ENCODE data around the gene DTNA. TPM values are rescaled to one million over a fixed set of nuclear protein-coding genes. Genes with fewer than 3 reads are reported as not detected.
"Not testable (repeated sequence)": the region's sequence is repeated elsewhere in the genome, so short reads cannot be mapped to it uniquely, and the experiment has no call there.

DTNA gene
- total RNA-seq, 1 donor from 2014 or later: 18.4 TPM

DNA sequence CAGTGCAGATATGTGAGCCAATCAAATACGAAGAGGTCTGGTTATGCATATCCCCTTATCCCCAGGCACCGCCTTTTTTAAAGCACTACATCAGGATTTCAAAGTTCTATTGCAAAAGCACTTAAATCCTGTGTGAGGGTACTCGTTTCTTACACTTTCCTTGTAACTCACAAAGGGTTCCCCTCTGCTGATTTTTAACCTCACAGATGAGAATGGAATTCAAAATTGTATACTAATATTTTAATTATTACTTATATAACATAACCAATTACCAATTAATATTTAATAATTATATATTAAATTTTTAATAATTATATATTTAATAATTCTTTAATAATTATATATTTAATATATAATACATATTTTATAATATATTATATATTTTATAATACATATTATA is 204.9 kb downstream of the DTNA start:
- H3K27me3 ChIP-seq: no peaks in the 10 kb centered on the region
- no peaks in the 10 kb centered on the region for H3K9me3 ChIP-seq
- H3K27ac ChIP-seq: no peak overlapping the region
- no peaks in the 10 kb centered on the region for H3K4me1 ChIP-seq
- no peaks in the 10 kb centered on the region for H3K36me3 ChIP-seq
- no peak overlapping the region for H3K4me3 ChIP-seq
- no peak for DNase-seq (ENCODE audit: extremely low spot score in 2 of 2)
- intact Hi-C loops (cut with DNase I): no loop called here
- TF ChIP-seq CTCF (IDR thresholded peaks at IDR 0.05) (no peak), POLR2AphosphoS5 (IDR thresholded peaks at IDR 0.05; ENCODE audit: insufficient read depth in 1 of 2, low read depth in 1 of 2) (no peak), POLR2A (IDR thresholded peaks at IDR 0.05) (no peak)

- H3K4me1 ChIP-seq; H3K9me3 ChIP-seq; H3K4me3 ChIP-seq; H3K27me3 ChIP-seq; DNase-seq (ENCODE audit: extremely low spot score in 2 of 2); H3K36me3 ChIP-seq; intact Hi-C loops (cut with DNase I); H3K27ac ChIP-seq: not testable (repeated sequence)
Measured at GRCh38 chr18:34916539-34916938, 206.4 kb downstream of the DTNA start.

DNA sequence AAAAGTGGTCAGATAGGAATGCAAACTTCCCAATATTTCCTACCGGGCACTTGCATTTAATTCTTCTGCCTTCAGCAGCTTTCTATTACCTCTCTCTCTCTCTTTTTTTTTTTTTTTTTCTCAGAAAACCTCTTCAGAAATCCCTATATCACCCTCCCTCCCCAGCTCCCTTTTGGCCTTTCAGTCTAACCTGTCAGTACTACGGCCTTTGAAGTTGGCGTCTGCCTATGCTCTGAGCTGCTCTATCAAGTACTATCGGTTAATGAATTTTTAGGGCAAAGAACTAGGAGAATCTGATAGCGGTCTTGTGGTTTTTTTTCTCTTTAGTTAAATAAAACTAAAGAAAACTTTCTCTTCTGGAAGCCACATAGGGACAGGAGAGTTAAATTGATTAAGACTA is 208.8 kb downstream of the DTNA start:
- Histone ChIP-seq H3K36me3 (no peaks in the 10 kb centered on the region), H3K4me3 (no peak overlapping the region), H3K27ac (no peak overlapping the region), H3K9me3 (no peaks in the 10 kb centered on the region), H3K4me1 (no peaks in the 10 kb centered on the region), H3K27me3 (no peaks in the 10 kb centered on the region)
- DNase-seq (ENCODE audit: extremely low spot score in 2 of 2): no peak
- intact Hi-C loops (cut with DNase I): no loop called here
- TF ChIP-seq CTCF (IDR thresholded peaks at IDR 0.05): no peak
- no peak for TF ChIP-seq POLR2A (IDR thresholded peaks at IDR 0.05)
- no peak for TF ChIP-seq POLR2AphosphoS5 (IDR thresholded peaks at IDR 0.05; ENCODE audit: insufficient read depth in 1 of 2, low read depth in 1 of 2)

GRCh38 chr18:34921226-34921625 is 211.1 kb downstream of the DTNA start:
- no peaks in the 10 kb centered on the region for H3K27me3 ChIP-seq
- no peaks in the 10 kb centered on the region for H3K9me3 ChIP-seq
- no peak for TF ChIP-seq CTCF (IDR thresholded peaks at IDR 0.05)
- TF ChIP-seq POLR2A (IDR thresholded peaks at IDR 0.05): no peak
- TF ChIP-seq POLR2AphosphoS5 (IDR thresholded peaks at IDR 0.05; ENCODE audit: insufficient read depth in 1 of 2, low read depth in 1 of 2): no peak
- H3K4me3 ChIP-seq: no peak overlapping the region
- intact Hi-C loops (cut with DNase I): no loop called here
- no peak for DNase-seq (ENCODE audit: extremely low spot score in 2 of 2)
- H3K4me1 ChIP-seq: no peaks in the 10 kb centered on the region
- H3K27ac ChIP-seq: no peak overlapping the region
- no peaks in the 10 kb centered on the region for H3K36me3 ChIP-seq

- H3K36me3 ChIP-seq: no peaks in the 10 kb centered on the region
- TF ChIP-seq POLR2A (IDR thresholded peaks at IDR 0.05) (no peak), POLR2AphosphoS5 (IDR thresholded peaks at IDR 0.05; ENCODE audit: insufficient read depth in 1 of 2, low read depth in 1 of 2) (no peak), CTCF (IDR thresholded peaks at IDR 0.05) (no peak)
- H3K27ac ChIP-seq: no peak overlapping the region
- no peak for DNase-seq (ENCODE audit: extremely low spot score in 2 of 2)
- intact Hi-C loops (cut with DNase I): no loop called here
- no peaks in the 10 kb centered on the region for H3K27me3 ChIP-seq
- no peaks in the 10 kb centered on the region for H3K4me1 ChIP-seq
- no peak overlapping the region for H3K4me3 ChIP-seq
- H3K9me3 ChIP-seq: no peaks in the 10 kb centered on the region
Measured at GRCh38 chr18:34921811-34922385, 211.8 kb downstream of the DTNA start.

DNA sequence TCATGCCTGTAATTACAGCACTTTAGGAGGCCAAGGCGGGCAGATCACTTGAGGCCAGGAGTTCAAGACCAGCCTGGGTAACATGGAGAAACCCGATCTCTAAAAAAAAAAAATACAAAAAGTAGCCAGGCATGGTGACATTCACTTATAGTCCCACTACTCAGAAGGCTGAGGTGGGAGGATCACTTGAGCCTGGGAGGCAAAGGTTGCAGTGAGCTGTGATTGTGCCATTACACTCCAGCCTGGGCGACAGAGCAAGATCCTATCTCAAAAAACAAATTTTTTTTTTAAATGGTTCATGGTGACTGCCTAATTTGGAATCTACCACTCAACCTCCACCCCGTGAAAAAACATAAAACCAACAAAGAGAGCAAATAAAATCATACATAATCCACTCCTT is 212.5 kb downstream of the DTNA start:
- H3K27me3 ChIP-seq; H3K36me3 ChIP-seq; H3K27ac ChIP-seq; DNase-seq (ENCODE audit: extremely low spot score in 2 of 2); intact Hi-C loops (cut with DNase I); H3K4me1 ChIP-seq; H3K9me3 ChIP-seq; H3K4me3 ChIP-seq: not testable (repeated sequence)

Data from vagina (tissue), 2 donors.